ENCODE data around the gene MTMR2.

Gene MTMR2

GRCh38 chr11:95917193-95918036 lies 6.5 kb downstream of the MTMR2 start:
- no peak for DNase-seq

- DNase-seq: no peak
Observed at GRCh38 chr11:95916049-95916448, 7.9 kb downstream of the MTMR2 start.

- no peak for DNase-seq
Observed at GRCh38 chr11:95915051-95915450, 8.9 kb downstream of the MTMR2 start.

GRCh38 chr11:95913830-95914615 lies 9.9 kb downstream of the MTMR2 start:
- DNase-seq: no peak

- DNase-seq: no peak
Observed at GRCh38 chr11:95912902-95913560, 10.9 kb downstream of the MTMR2 start.

- DNase-seq: no peak
Observed at GRCh38 chr11:95911369-95911759, 12.5 kb downstream of the MTMR2 start.

- no peak for DNase-seq
Observed at GRCh38 chr11:95910638-95911368, 13.1 kb downstream of the MTMR2 start.

GRCh38 chr11:95908826-95909225 lies 15.1 kb downstream of the MTMR2 start:
- DNase-seq: no peak

GRCh38 chr11:95907476-95907875 lies 16.4 kb downstream of the MTMR2 start:
- no peak for DNase-seq

- no peak for DNase-seq
Observed at GRCh38 chr11:95904009-95904650, 19.8 kb downstream of the MTMR2 start.

GRCh38 chr11:95898782-95899181 lies 25.1 kb downstream of the MTMR2 start:
- DNase-seq: no peak

- no peak for DNase-seq
Observed at GRCh38 chr11:95897731-95898130, 26.2 kb downstream of the MTMR2 start.

- DNase-seq: no peak
Observed at GRCh38 chr11:95895815-95896214, 28.1 kb downstream of the MTMR2 start.

GRCh38 chr11:95892892-95893570 lies 30.9 kb downstream of the MTMR2 start:
- DNase-seq: no peak

GRCh38 chr11:95892492-95892891 lies 31.4 kb downstream of the MTMR2 start:
- no peak for DNase-seq

- no peak for DNase-seq
Observed at GRCh38 chr11:95891423-95892170, 32.3 kb downstream of the MTMR2 start.

- no peak for DNase-seq
Observed at GRCh38 chr11:95888852-95889251, 35.1 kb downstream of the MTMR2 start.

- DNase-seq: no peak
Observed at GRCh38 chr11:95888439-95888838, 35.5 kb downstream of the MTMR2 start.

GRCh38 chr11:95886462-95886861 lies 37.4 kb downstream of the MTMR2 start:
- no peak for DNase-seq

- DNase-seq: no peak
Observed at GRCh38 chr11:95884802-95885201, 39.1 kb downstream of the MTMR2 start.

- DNase-seq: no peak
Observed at GRCh38 chr11:95884376-95884775, 39.5 kb downstream of the MTMR2 start.
